GM18907 (cell line): Measurements from ENCODE around the gene IL17F.

ENCODE experiments used
- ATAC-seq: cut with Tn5 transposase; IDR thresholded peaks from one replicate; pipeline ENCODE4 v1.9.1; 2021; ENCODE audit warnings: mild to moderate bottlenecking, moderate library complexity; ENCODE audit not compliant: unreplicated experiment

IL17F gene

GRCh38 chr6:52191824-52192223 is 52.5 kb downstream of the IL17F start:
- ATAC-seq: no peak

DNA sequence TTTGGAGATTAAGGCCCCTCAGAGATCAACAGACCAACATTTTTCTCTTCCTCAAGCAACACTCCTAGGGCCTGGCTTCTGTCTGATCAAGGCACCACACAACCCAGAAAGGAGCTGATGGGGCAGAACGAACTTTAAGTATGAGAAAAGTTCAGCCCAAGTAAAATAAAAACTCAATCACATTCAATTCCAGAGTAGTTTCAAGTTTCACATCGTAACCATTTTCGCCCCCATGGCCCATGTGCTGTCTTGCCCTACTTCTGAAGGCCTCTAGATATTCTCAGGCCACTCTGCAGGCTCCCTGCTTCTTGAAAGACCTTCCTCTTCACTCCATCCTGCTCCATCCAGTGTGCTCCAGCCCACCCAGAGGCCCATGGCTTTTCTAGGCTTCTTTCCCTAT is 53.9 kb downstream of the IL17F start:
- no peak for ATAC-seq

- ATAC-seq: no peak
These were observed 54.3 kb downstream of the IL17F start for GRCh38 chr6:52189974-52190373.

- no peak for ATAC-seq
These were observed 57.2 kb downstream of the IL17F start for GRCh38 chr6:52187098-52187497.
